Endothelial cell of umbilical vein (primary cell): Measurements from ENCODE around the gene TTC9. TPM values are rescaled to one million over a fixed set of nuclear protein-coding genes. Genes with fewer than 3 reads are reported as not detected.

Experiments
- BruUV-seq: library from RNA; stranded (reverse); fragments of 400-500 nt; replicated peaks from 2 replicates; lab custom pipeline; 2021; lab: Mats Ljungman, UMichigan
- CTCF ChIA-PET: fragments of 300-600, 350-600 bp; sonication (Branson Sonifier 250); formaldehyde crosslinking; loops from one replicate; lab custom pipeline; 2021; ENCODE audit warnings: antibody characterized with exemption, inconsistent platforms; lab: Charles Lee
- POLR2A ChIA-PET: fragments of 300-600, 350-600 bp; sonication (Branson Sonifier 250); formaldehyde crosslinking; loops from one replicate; lab custom pipeline; 2021; ENCODE audit warnings: antibody characterized with exemption, inconsistent platforms; lab: Charles Lee
- DNase-seq: peaks from one replicate; pipeline ENCODE4 v3.0.0-alpha.2; 2011; ENCODE audit warnings: low read depth, low spot score
- FAIRE-seq: peaks from 2 replicates; lab custom pipeline; 2011; peaks lifted over from hg19 to GRCh38; lab: Jason Lieb, UNC
- H2AFZ ChIP-seq: 2 replicates; pipeline ENCODE4 v1.6.0; 2012; ENCODE audit warnings: low read depth, low read length, control low read depth, inconsistent platforms
- H3K27ac ChIP-seq: 2 replicates; pipeline ENCODE4 v1.5.1; 2011; ENCODE audit warnings: low read depth, mild to moderate bottlenecking, control low read depth, low read length, moderate library complexity; ENCODE audit not compliant: insufficient read depth
- H3K27me3 ChIP-seq, 2 experiments: 2 replicates each; pipeline versions ENCODE4 v1.6.0 to v1.6.1; 2011; ENCODE audit warnings: low read length in 2 of 2, mixed read lengths in 1 of 2; ENCODE audit not compliant: control insufficient read depth in 2 of 2, insufficient read depth in 2 of 2
- H3K36me3 ChIP-seq, 2 experiments: 2 replicates in 1 of 2; 3 replicates in 1 of 2; pipeline ENCODE4 v1.5.1; 2011; ENCODE audit warnings: low read length in 2 of 2, mild to moderate bottlenecking in 1 of 2, moderate library complexity in 1 of 2; ENCODE audit not compliant: control insufficient read depth in 2 of 2, insufficient read depth in 2 of 2; ENCODE audit errors: extremely low read depth in 1 of 2
- H3K4me1 ChIP-seq: 3 replicates; pipeline ENCODE4 v1.5.1; 2011; ENCODE audit warnings: mild to moderate bottlenecking, low read length; ENCODE audit not compliant: control insufficient read depth, insufficient read depth; ENCODE audit errors: extremely low read depth
- H3K4me2 ChIP-seq: 2 replicates; pipeline ENCODE4 v1.6.1; 2011; ENCODE audit warnings: low read length, control low read depth, mixed read lengths; ENCODE audit not compliant: insufficient read depth
- H3K4me3 ChIP-seq, 3 experiments: fragments of 200-600 bp in 1 of 3; sonication (generic), shearing (Covaris generic) in 1 of 3; replicated peaks in 1 of 3; 2 replicates each; pipeline ENCODE4 v1.5.1; 2011 to 2016; ENCODE audit warnings: control low read depth in 3 of 3, low read length in 3 of 3, mild to moderate bottlenecking in 2 of 3, inconsistent platforms in 1 of 3, low read depth in 1 of 3, moderate library complexity in 1 of 3; ENCODE audit not compliant: insufficient read depth in 1 of 3
- H3K79me2 ChIP-seq: 2 replicates; pipeline ENCODE4 v1.6.0; 2012; ENCODE audit warnings: low read length, inconsistent platforms; ENCODE audit not compliant: control insufficient read depth, insufficient read depth
- H3K9ac ChIP-seq: replicated peaks from 2 replicates; pipeline ENCODE3; 2011; ENCODE audit warnings: low read length, control low read depth; ENCODE audit not compliant: insufficient read depth; ENCODE audit errors: extremely low read depth
- H3K9me1 ChIP-seq: replicated peaks from 3 replicates; pipeline ENCODE4 v1.6.0; 2011; ENCODE audit warnings: mild to moderate bottlenecking, low read length; ENCODE audit not compliant: control insufficient read depth, insufficient read depth; ENCODE audit errors: extremely low read depth
- H3K9me3 ChIP-seq: replicated peaks from 2 replicates; pipeline ENCODE4 v1.5.1; 2012; ENCODE audit warnings: low read length, inconsistent platforms; ENCODE audit not compliant: control insufficient read depth, insufficient read depth
- H4K20me1 ChIP-seq: replicated peaks from 2 replicates; pipeline ENCODE3; 2011; ENCODE audit warnings: mild to moderate bottlenecking, low read length; ENCODE audit not compliant: control insufficient read depth, insufficient read depth; ENCODE audit errors: extremely low read depth
- CTCF ChIP-seq, 2 donors: IDR thresholded peaks; 1 replicate in 1 of 2; 2 replicates in 1 of 2; pipeline ENCODE4 v1.5.1; 2011; ENCODE audit warnings: low read length in 2 of 2, mild to moderate bottlenecking in 2 of 2, moderate library complexity in 2 of 2, control low read depth in 1 of 2, inconsistent platforms in 1 of 2, low read depth in 1 of 2; ENCODE audit not compliant: insufficient read depth in 1 of 2; ENCODE audit errors: extremely low read depth in 1 of 2
- EZH2 ChIP-seq: IDR thresholded peaks from 2 replicates; pipeline ENCODE4 v1.6.1; 2012; ENCODE audit warnings: borderline replicate concordance, low read depth, mild to moderate bottlenecking, moderate library complexity, low read length, inconsistent platforms; ENCODE audit not compliant: severe bottlenecking
- FOS ChIP-seq: IDR thresholded peaks from 2 replicates; pipeline ENCODE4 v1.6.1; 2011; ENCODE audit warnings: mild to moderate bottlenecking, low read length, moderate library complexity, borderline replicate concordance; ENCODE audit not compliant: insufficient read depth
- GATA2 ChIP-seq: IDR thresholded peaks from 2 replicates; pipeline ENCODE4 v1.7.0; 2011; ENCODE audit warnings: low read depth, mild to moderate bottlenecking, moderate library complexity, mixed read lengths, low read length; ENCODE audit not compliant: insufficient read length, insufficient read depth
- JUN ChIP-seq: IDR thresholded peaks from 2 replicates; pipeline ENCODE4 v1.6.1; 2011; ENCODE audit warnings: borderline replicate concordance, low read depth; ENCODE audit not compliant: insufficient read length, insufficient read depth
- MAX ChIP-seq: IDR thresholded peaks from 2 replicates; pipeline ENCODE4 v1.6.1; 2011; ENCODE audit not compliant: insufficient read depth, insufficient read length
- MYC ChIP-seq: IDR thresholded peaks from one replicate; pipeline ENCODE4 v1.6.1; 2011; ENCODE audit warnings: mild to moderate bottlenecking, low read depth, low read length
- POLR2A ChIP-seq: IDR thresholded peaks from 2 replicates; pipeline ENCODE4 v1.6.1; 2012; ENCODE audit warnings: low read depth, mild to moderate bottlenecking, control low read depth, low read length
- POLR2AphosphoS5 ChIP-seq: IDR thresholded peaks from 2 replicates; pipeline ENCODE4 v1.6.1; 2012; ENCODE audit warnings: low read depth, mild to moderate bottlenecking, control low read depth, low read length, moderate library complexity; ENCODE audit not compliant: insufficient read depth
- dilution Hi-C: fragments of 300-500 bp; cut with MboI; formaldehyde crosslinking; loops from one replicate; pipeline ENCODE4 v1.15.0; 2019; ENCODE audit warnings: low sequenced_read_pairs; ENCODE audit not compliant: extremely low pct_ligation_motif_present
- intact Hi-C: fragments of 100-400 bp; cut with micrococcal nuclease; formaldehyde crosslinking; loops from one replicate; pipeline ENCODE4 v1.10.0; 2022
- polyA plus RNA-seq, 4 experiments: library from polyadenylated mRNA; depleted of rRNA in 3 of 4; stranded (reverse) in 3 of 4; unstranded in 1 of 4; fragments of >200 nt; gene quantifications; 2 replicates each; pipeline versions ENCODE4 v1.2.1 to v1.2.3, GENCODE V29; 2011 to 2012; ENCODE audit warnings: missing spikeins in 1 of 4
- total RNA-seq: library from RNA; stranded (reverse); gene quantifications from 2 replicates; pipeline ENCODE4 v1.2.3, GENCODE V29; 2021

Gene TTC9
- total and polyA plus RNA-seq, 2 donors (not counting 3 experiments of a cell fraction or from before 2014, with no cell fraction given), result 0.06 TPM; not detected in 1

- H3K27me3 ChIP-seq, result peaks cover 12 to 22% of the 10 kb centered on the region in 2 experiments
- TF ChIP-seq POLR2AphosphoS5, result no peak
- TF ChIP-seq CTCF (IDR thresholded peaks at IDR 0.05; ENCODE audit: extremely low read depth in 1 of 2, insufficient read depth in 1 of 2, low read depth in 1 of 2, low read length in 2 of 2), result no peak
- TF ChIP-seq MYC, result no peak
- TF ChIP-seq EZH2, result no peak
- TF ChIP-seq POLR2A, result no peak
- no peak for TF ChIP-seq JUN
- no peak for TF ChIP-seq GATA2
- no peak for TF ChIP-seq FOS
- TF ChIP-seq MAX, result no peak
- DNase-seq, result no peak
- H2AFZ ChIP-seq, result no peak overlapping the region
- no peaks in the 10 kb centered on the region for H3K79me2 ChIP-seq
- intact Hi-C loops, result no loop called here
- ChIA-PET POLR2A (no interaction called here), CTCF (no interaction called here)
- no peak overlapping the region for H3K27ac ChIP-seq
- no peak for FAIRE-seq
- H3K4me3 ChIP-seq, result no peak overlapping the region
- no peaks in the 10 kb centered on the region for H4K20me1 ChIP-seq
- BruUV-seq, result no TSS peak
- H3K9ac ChIP-seq, result no peak overlapping the region
- no peaks in the 10 kb centered on the region for H3K9me3 ChIP-seq
- no peaks in the 10 kb centered on the region for H3K9me1 ChIP-seq
- H3K4me1 ChIP-seq, result no peaks in the 10 kb centered on the region
- H3K4me2 ChIP-seq, result no peak overlapping the region
- dilution Hi-C loops, result no loop called here
- no peaks in the 10 kb centered on the region for H3K36me3 ChIP-seq
These were observed 5.6 kb upstream of the TTC9 start for GRCh38 chr14:70635971-70636595.
